ENCODE results near the gene DCAF11.
A peak's percentile ranks its signal among the peaks of the same experiment; 100 is the strongest.

Gene DCAF11

DNA sequence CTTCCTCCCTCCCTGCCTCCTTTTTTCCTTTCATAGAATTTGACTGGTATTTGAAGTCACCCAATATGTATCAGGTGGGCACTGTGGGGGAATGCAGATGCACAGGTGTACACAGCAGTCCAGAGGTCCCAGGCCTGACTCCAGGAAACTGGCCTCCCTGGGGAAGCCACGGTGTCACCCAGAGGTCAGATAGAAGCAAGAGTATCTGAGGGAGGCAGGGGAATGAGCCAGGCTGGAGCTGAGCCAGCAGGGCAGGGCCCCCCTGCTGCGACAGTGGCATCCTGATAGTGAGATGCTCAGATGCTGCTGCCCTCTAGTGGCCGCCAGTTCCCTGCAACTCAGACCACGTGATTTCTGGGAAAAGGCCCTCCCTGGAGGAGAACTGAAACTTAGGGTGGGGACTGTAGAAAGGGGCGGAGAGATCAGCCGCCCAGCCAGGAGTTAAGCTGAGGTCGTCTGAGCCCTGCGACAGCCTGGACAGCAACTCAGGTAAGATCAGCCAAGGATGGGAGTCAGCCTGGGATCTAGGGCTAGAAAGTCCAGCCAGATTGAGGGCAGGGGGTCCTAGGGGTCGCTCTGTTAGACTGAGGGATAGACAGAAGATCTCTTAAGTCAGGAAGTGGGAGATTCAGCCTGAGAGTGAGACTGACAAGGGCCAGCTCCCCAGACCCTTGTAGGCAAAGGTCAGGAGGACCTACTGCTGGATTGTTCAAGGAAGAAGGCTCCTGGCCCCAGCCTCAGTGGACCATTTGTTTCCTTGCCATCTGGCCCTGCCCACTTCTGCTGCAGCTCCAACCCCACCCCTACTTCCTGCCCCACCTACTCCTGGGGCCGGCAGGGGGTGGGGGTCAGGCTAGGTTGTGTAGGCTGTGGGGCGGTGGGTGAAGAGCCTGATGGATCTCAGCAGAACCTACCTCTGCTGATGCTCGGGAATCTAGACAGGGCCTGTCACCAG is 46.5 kb downstream of the DCAF11 start, which contains the start of gene IRF9:
IRF9 (plus strand) TSS at position 416 of the 955 bp plus-strand sequence. CDS start 880 bp downstream, outside the sequence.
- DNase-seq (ENCODE audit: low read depth in 2 of 2): peak; percentile 90 to 92

DNA sequence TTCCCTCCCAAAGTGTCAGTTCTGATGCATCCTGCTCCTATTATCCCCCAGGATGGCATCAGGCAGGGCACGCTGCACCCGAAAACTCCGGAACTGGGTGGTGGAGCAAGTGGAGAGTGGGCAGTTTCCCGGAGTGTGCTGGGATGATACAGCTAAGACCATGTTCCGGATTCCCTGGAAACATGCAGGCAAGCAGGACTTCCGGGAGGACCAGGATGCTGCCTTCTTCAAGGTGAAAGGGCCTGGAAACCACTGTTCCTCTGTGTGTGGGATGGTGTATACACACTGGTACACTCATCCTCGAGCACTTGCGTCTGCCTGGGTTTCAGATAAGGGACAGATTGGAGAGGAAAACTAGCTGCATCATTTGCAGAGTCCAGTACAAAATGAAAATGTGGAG is 47.5 kb downstream of the DCAF11 start:
- no peak for DNase-seq (ENCODE audit: low read depth in 2 of 2)

GRCh38 chr14:24164518-24164991 is 50.0 kb downstream of the DCAF11 start:
- no peak for DNase-seq (ENCODE audit: low read depth in 2 of 2)

- no peak for DNase-seq (ENCODE audit: low read depth in 2 of 2)
These were observed 51.2 kb downstream of the DCAF11 start for GRCh38 chr14:24165785-24166184.

- DNase-seq (ENCODE audit: low read depth in 2 of 2): no peak
These were observed 53.0 kb downstream of the DCAF11 start for GRCh38 chr14:24167469-24168114.

GRCh38 chr14:24171422-24172260 is 57.1 kb downstream of the DCAF11 start, which contains the start of gene REC8:
REC8 (plus strand) TSS chr14:24172080; CDS start chr14:24172553, 473 bp downstream.
- peak; percentile 41 to 43 for DNase-seq (ENCODE audit: low read depth in 2 of 2)

DNA sequence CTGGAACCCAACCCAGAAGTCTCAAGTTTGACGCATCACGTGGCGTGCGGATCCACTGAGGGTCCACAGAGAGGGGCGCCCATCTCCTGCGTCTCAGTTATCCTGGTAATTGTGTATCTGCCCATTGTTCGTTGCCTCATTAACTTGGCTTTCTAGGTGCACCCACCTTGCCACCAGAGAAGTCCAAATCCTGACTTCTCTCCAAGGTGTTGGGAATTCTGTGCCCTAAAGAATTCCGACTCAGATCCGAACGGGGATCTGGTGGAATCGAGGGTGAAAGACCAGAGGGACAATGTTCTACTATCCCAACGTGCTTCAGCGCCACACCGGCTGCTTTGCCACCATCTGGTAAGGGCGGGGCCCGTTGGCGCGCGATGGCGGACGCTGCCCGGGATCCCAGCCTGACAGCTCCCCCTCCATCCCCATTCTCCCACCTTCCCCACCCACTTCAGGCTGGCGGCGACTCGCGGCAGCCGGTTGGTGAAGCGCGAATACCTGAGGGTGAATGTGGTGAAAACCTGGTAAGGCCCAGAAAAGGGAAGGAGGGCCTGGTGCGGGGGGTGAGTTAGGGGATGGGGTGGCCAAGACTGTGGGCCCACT is 57.8 kb downstream of the DCAF11 start:
- no peak for DNase-seq (ENCODE audit: low read depth in 2 of 2)

- no peak for DNase-seq (ENCODE audit: low read depth in 2 of 2)
These were observed 58.3 kb downstream of the DCAF11 start for GRCh38 chr14:24172871-24173281.

Measured in stimulated activated CD8-positive, alpha-beta memory T cell treated with anti-CD3 and anti-CD28 coated beads, Interleukin-15, amount 100 ng/mL, for 4 hours (primary cell).